GM12878 (cell line): ENCODE measurements around the gene TMEM59. TPM values are rescaled to one million over a fixed set of nuclear protein-coding genes. Genes with fewer than 3 reads are reported as not detected.

ENCODE experiments used
- CHD4 ChIP-seq: fragments of 200-600 bp; sonication (generic); IDR thresholded peaks from 2 replicates; pipeline ENCODE4 v1.6.1; 2016; ENCODE audit warnings: mild to moderate bottlenecking
- CREM ChIP-seq: IDR thresholded peaks from 2 replicates; pipeline ENCODE4 v1.6.1; 2014; ENCODE audit warnings: antibody characterized with exemption, low read depth
- E2F8 ChIP-seq: fragments of 450-650 bp; IDR thresholded peaks from 2 replicates; pipeline ENCODE4 v1.6.1; 2018; ENCODE audit warnings: mild to moderate bottlenecking, low read depth, moderate library complexity; ENCODE audit not compliant: partially characterized antibody
- HDAC2 ChIP-seq: fragments of 200-600 bp; sonication (generic); IDR thresholded peaks from 2 replicates; pipeline ENCODE4 v1.6.1; 2017
- IKZF1 ChIP-seq: fragments of 450-650 bp; conservative IDR thresholded peaks from 2 replicates; pipeline ENCODE4 v1.6.1; 2017; ENCODE audit warnings: antibody characterized with exemption, mild to moderate bottlenecking
- KLF5 ChIP-seq: fragments of 450-650 bp; IDR thresholded peaks from 2 replicates; pipeline ENCODE4 v1.6.1; 2014; ENCODE audit warnings: mild to moderate bottlenecking; ENCODE audit not compliant: partially characterized antibody
- NR2F1 ChIP-seq: fragments of 450-650 bp; conservative IDR thresholded peaks from 2 replicates; pipeline ENCODE4 v1.6.1; 2017; ENCODE audit warnings: mild to moderate bottlenecking
- SMC3 ChIP-seq: IDR thresholded peaks from 2 replicates; pipeline ENCODE4 v1.6.1; 2011; ENCODE audit warnings: low read length, improper control_type of control experiment, borderline replicate concordance
- STAT3 ChIP-seq: IDR thresholded peaks from 2 replicates; pipeline ENCODE4 v1.6.1; 2011; ENCODE audit warnings: low read depth, low read length, improper control_type of control experiment
- SUPT20H ChIP-seq: IDR thresholded peaks from 2 replicates; pipeline ENCODE4 v1.6.1; 2011; ENCODE audit warnings: low read depth, mild to moderate bottlenecking, low read length, moderate library complexity, borderline replicate concordance; ENCODE audit not compliant: control insufficient read depth
- WRNIP1 ChIP-seq: IDR thresholded peaks from 2 replicates; pipeline ENCODE4 v1.6.1; 2011; ENCODE audit warnings: low read depth, low read length, improper control_type of control experiment, borderline replicate concordance
- ZNF207 ChIP-seq: fragments of 450-650 bp; IDR thresholded peaks from 2 replicates; pipeline ENCODE4 v1.6.1; 2014; ENCODE audit warnings: antibody characterized with exemption, mild to moderate bottlenecking, borderline replicate concordance
- ZNF384 ChIP-seq: IDR thresholded peaks from 2 replicates; pipeline ENCODE4 v1.6.1; 2012; ENCODE audit warnings: low read depth, mild to moderate bottlenecking, low read length, improper control_type of control experiment, borderline replicate concordance
- ZNF592 ChIP-seq: fragments of 450-650 bp; IDR thresholded peaks from 2 replicates; pipeline ENCODE4 v1.6.1; 2017; ENCODE audit warnings: mild to moderate bottlenecking, moderate library complexity
- polyA plus RNA-seq, 11 experiments: library from polyadenylated mRNA; depleted of rRNA in 4 of 11; unstranded in 6 of 11; stranded (reverse) in 5 of 11; fragments of >200 nt; fragmentation: Nextera tagmentation in 4 of 11; fragmentation: Illumina TruSeq in 1 of 11; extraction: Ambion mirVana in 4 of 11; extraction: Trizol in 1 of 11; gene quantifications; 1 replicate in 1 of 11; 2 replicates in 10 of 11; pipeline versions ENCODE4 v1.2.1 to v1.2.3, GENCODE V29; 2011 to 2016; ENCODE audit warnings: inconsistent platforms in 2 of 11, missing spikeins in 2 of 11, low read depth in 1 of 11
- total RNA-seq, 4 experiments: library from RNA; depleted of rRNA in 3 of 4; stranded (reverse); fragments of >200 nt in 3 of 4; fragmentation: Illumina TruSeq in 1 of 4; extraction: Trizol in 1 of 4; gene quantifications; 2 replicates each; pipeline versions ENCODE4 v1.2.1 to v1.2.3, GENCODE V29; 2013 to 2021
- TF ChIP-seq, protein P1 (sequence below): IDR thresholded peaks from 2 replicates; pipeline ENCODE4 v1.6.1; 2012; ENCODE audit warnings: improper control_type of control experiment, low read depth, low read length; ENCODE audit not compliant: insufficient replicate concordance
- TF ChIP-seq, protein P2 (sequence below): fragments of 450-650 bp; IDR thresholded peaks from 2 replicates; pipeline ENCODE4 v1.6.1; 2017; ENCODE audit warnings: antibody characterized with exemption, mild to moderate bottlenecking, moderate library complexity

The TMEM59 gene
- total and polyA plus RNA-seq, 10 of the 15 experiments (the other 5 are each of a cell fraction or from before 2014, with no cell fraction given) = 69.9 to 273 (median 111) TPM

- TF ChIP-seq E2F8 = no peak
- TF ChIP-seq WRNIP1 = no peak
- TF ChIP-seq HDAC2 = no peak
- TF ChIP-seq, protein P1, sequence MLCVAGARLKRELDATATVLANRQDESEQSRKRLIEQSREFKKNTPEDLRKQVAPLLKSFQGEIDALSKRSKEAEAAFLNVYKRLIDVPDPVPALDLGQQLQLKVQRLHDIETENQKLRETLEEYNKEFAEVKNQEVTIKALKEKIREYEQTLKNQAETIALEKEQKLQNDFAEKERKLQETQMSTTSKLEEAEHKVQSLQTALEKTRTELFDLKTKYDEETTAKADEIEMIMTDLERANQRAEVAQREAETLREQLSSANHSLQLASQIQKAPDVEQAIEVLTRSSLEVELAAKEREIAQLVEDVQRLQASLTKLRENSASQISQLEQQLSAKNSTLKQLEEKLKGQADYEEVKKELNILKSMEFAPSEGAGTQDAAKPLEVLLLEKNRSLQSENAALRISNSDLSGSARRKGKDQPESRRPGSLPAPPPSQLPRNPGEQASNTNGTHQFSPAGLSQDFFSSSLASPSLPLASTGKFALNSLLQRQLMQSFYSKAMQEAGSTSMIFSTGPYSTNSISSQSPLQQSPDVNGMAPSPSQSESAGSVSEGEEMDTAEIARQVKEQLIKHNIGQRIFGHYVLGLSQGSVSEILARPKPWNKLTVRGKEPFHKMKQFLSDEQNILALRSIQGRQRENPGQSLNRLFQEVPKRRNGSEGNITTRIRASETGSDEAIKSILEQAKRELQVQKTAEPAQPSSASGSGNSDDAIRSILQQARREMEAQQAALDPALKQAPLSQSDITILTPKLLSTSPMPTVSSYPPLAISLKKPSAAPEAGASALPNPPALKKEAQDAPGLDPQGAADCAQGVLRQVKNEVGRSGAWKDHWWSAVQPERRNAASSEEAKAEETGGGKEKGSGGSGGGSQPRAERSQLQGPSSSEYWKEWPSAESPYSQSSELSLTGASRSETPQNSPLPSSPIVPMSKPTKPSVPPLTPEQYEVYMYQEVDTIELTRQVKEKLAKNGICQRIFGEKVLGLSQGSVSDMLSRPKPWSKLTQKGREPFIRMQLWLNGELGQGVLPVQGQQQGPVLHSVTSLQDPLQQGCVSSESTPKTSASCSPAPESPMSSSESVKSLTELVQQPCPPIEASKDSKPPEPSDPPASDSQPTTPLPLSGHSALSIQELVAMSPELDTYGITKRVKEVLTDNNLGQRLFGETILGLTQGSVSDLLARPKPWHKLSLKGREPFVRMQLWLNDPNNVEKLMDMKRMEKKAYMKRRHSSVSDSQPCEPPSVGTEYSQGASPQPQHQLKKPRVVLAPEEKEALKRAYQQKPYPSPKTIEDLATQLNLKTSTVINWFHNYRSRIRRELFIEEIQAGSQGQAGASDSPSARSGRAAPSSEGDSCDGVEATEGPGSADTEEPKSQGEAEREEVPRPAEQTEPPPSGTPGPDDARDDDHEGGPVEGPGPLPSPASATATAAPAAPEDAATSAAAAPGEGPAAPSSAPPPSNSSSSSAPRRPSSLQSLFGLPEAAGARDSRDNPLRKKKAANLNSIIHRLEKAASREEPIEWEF = no peak
- no peak for TF ChIP-seq NR2F1
- no peak for TF ChIP-seq IKZF1
- TF ChIP-seq SUPT20H = no peak
- no peak for TF ChIP-seq SMC3
- TF ChIP-seq, protein P2, sequence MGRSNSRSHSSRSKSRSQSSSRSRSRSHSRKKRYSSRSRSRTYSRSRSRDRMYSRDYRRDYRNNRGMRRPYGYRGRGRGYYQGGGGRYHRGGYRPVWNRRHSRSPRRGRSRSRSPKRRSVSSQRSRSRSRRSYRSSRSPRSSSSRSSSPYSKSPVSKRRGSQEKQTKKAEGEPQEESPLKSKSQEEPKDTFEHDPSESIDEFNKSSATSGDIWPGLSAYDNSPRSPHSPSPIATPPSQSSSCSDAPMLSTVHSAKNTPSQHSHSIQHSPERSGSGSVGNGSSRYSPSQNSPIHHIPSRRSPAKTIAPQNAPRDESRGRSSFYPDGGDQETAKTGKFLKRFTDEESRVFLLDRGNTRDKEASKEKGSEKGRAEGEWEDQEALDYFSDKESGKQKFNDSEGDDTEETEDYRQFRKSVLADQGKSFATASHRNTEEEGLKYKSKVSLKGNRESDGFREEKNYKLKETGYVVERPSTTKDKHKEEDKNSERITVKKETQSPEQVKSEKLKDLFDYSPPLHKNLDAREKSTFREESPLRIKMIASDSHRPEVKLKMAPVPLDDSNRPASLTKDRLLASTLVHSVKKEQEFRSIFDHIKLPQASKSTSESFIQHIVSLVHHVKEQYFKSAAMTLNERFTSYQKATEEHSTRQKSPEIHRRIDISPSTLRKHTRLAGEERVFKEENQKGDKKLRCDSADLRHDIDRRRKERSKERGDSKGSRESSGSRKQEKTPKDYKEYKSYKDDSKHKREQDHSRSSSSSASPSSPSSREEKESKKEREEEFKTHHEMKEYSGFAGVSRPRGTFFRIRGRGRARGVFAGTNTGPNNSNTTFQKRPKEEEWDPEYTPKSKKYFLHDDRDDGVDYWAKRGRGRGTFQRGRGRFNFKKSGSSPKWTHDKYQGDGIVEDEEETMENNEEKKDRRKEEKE = no peak
- no peak for TF ChIP-seq ZNF384
- no peak for TF ChIP-seq ZNF592
- TF ChIP-seq CREM = no peak
- no peak for TF ChIP-seq STAT3
- TF ChIP-seq KLF5 = no peak
- TF ChIP-seq ZNF207 = no peak
- TF ChIP-seq CHD4 = no peak
These were observed 522 bp downstream of the TMEM59 start (continued) for GRCh38 chr1:54052431-54052933.
